ENCODE measurements around the gene SPATS2.

Gene SPATS2

GRCh38 chr12:49327887-49328286 is 39.4 kb upstream of the SPATS2 start:
- DNase-seq (ENCODE audit: low read depth), result no peak
- TF ChIP-seq CTCF (conservative IDR thresholded peaks at IDR 0.05; ENCODE audit: low read length), result no peak
- H3K4me3 ChIP-seq (ENCODE audit: low read length), result no peak overlapping the region

- no peak overlapping the region for H3K4me3 ChIP-seq (ENCODE audit: low read length)
- TF ChIP-seq CTCF (conservative IDR thresholded peaks at IDR 0.05; ENCODE audit: low read length), result no peak
- DNase-seq (ENCODE audit: low read depth), result no peak
Measured at GRCh38 chr12:49328816-49329215, 38.4 kb upstream of the SPATS2 start.

- DNase-seq (ENCODE audit: low read depth), result no peak
- TF ChIP-seq CTCF (conservative IDR thresholded peaks at IDR 0.05; ENCODE audit: low read length), result no peak
- no peak overlapping the region for H3K4me3 ChIP-seq (ENCODE audit: low read length)
Measured at GRCh38 chr12:49330032-49330619, 37.1 kb upstream of the SPATS2 start.

- no peak for TF ChIP-seq CTCF (conservative IDR thresholded peaks at IDR 0.05; ENCODE audit: low read length)
- H3K4me3 ChIP-seq (ENCODE audit: low read length), result no peak overlapping the region
- DNase-seq (ENCODE audit: low read depth), result no peak
Measured at GRCh38 chr12:49330631-49331379, 36.5 kb upstream of the SPATS2 start.

GRCh38 chr12:49331380-49332222 is 35.7 kb upstream of the SPATS2 start:
- DNase-seq (ENCODE audit: low read depth), result peak; percentile 68
- no peak overlapping the region for H3K4me3 ChIP-seq (ENCODE audit: low read length)
- peak; percentile 86 for TF ChIP-seq CTCF (conservative IDR thresholded peaks at IDR 0.05; ENCODE audit: low read length)

GRCh38 chr12:49332441-49332861 is 34.8 kb upstream of the SPATS2 start:
- no peak for TF ChIP-seq CTCF (conservative IDR thresholded peaks at IDR 0.05; ENCODE audit: low read length)
- no peak overlapping the region for H3K4me3 ChIP-seq (ENCODE audit: low read length)
- no peak for DNase-seq (ENCODE audit: low read depth)
